Forelimb muscle (tissue), 1 donor: ENCODE data around the gene ZIC2. TPM values are rescaled to one million over a fixed set of nuclear protein-coding genes. Genes with fewer than 3 reads are reported as not detected.

ENCODE experiments used
- DNase-seq: peaks from one replicate; pipeline ENCODE4 v3.0.0-alpha.2; 2013; ENCODE audit warnings: low read depth
- polyA plus RNA-seq: library from polyadenylated mRNA; unstranded; fragments of 120-200 nt; gene quantifications from one replicate; pipeline ENCODE4 v1.2.1, GENCODE V29; 2013; ENCODE audit not compliant: insufficient read length

The ZIC2 gene
- polyA plus RNA-seq, 1 donor = not detected

GRCh38 chr13:99985886-99986527, 4.4 kb downstream of the ZIC2 start:
- DNase-seq = no peak

- DNase-seq = no peak
Measured at GRCh38 chr13:99986741-99987140, 5.2 kb downstream of the ZIC2 start.

GRCh38 chr13:99987154-99988019, 5.8 kb downstream of the ZIC2 start:
- DNase-seq = no peak

- no peak for DNase-seq
Measured at GRCh38 chr13:99988529-99989275, 7.1 kb downstream of the ZIC2 start.

- no peak for DNase-seq
Measured at GRCh38 chr13:99989276-99990125, 7.9 kb downstream of the ZIC2 start.

- DNase-seq = no peak
Measured at GRCh38 chr13:99990126-99990977, 8.8 kb downstream of the ZIC2 start.

GRCh38 chr13:99991013-99991827, 9.6 kb downstream of the ZIC2 start:
- no peak for DNase-seq

GRCh38 chr13:99991828-99992775, 10.5 kb downstream of the ZIC2 start:
- no peak for DNase-seq

GRCh38 chr13:99992949-99993351, 11.4 kb downstream of the ZIC2 start:
- no peak for DNase-seq

GRCh38 chr13:99993660-99994637, 12.4 kb downstream of the ZIC2 start:
- DNase-seq = no peak

- DNase-seq = no peak
Measured at GRCh38 chr13:99994638-99995020, 13.0 kb downstream of the ZIC2 start.

- no peak for DNase-seq
Measured at GRCh38 chr13:99995104-99995588, 13.6 kb downstream of the ZIC2 start.

GRCh38 chr13:99995589-99996380, 14.2 kb downstream of the ZIC2 start:
- DNase-seq = no peak

- no peak for DNase-seq
Measured at GRCh38 chr13:99996381-99996973, 14.9 kb downstream of the ZIC2 start.

- no peak for DNase-seq
Measured at GRCh38 chr13:99997702-99998214, 16.2 kb downstream of the ZIC2 start.

- DNase-seq = no peak
Measured at GRCh38 chr13:99998261-99998660, 16.7 kb downstream of the ZIC2 start.
